ENCODE results near the gene ATP8A2.

- TF ChIP-seq CTCF (IDR thresholded peaks at IDR 0.05; ENCODE audit: control extremely low read depth in 1 of 3, insufficient read depth in 1 of 3, low read depth in 1 of 3, low read length in 3 of 3) (no peak), CHD2 (IDR thresholded peaks at IDR 0.05; ENCODE audit: low read length) (no peak), MAX (IDR thresholded peaks at IDR 0.05) (no peak), GABPA (IDR thresholded peaks at IDR 0.05; ENCODE audit: borderline replicate concordance, insufficient read depth, low read length) (no peak), POU5F1 (IDR thresholded peaks at IDR 0.05; ENCODE audit: low read depth, low read length) (no peak), ATF2 (IDR thresholded peaks at IDR 0.05; ENCODE audit: low read length) (no peak), EZH2 (IDR thresholded peaks at IDR 0.05; ENCODE audit: low read depth, low read length, severe bottlenecking) (no peak), SIRT6 (IDR thresholded peaks at IDR 0.05; ENCODE audit: low read length) (no peak), EGR1 (IDR thresholded peaks at IDR 0.05; ENCODE audit: borderline replicate concordance, low read depth, low read length) (no peak), SP1 (IDR thresholded peaks at IDR 0.05; ENCODE audit: low read depth, low read length) (no peak), SUZ12 (IDR thresholded peaks at IDR 0.05; ENCODE audit: low read length) (no peak), PHF8 (conservative IDR thresholded peaks at IDR 0.05; ENCODE audit: low read depth, low read length) (no peak)
These were observed 307.4 kb downstream of the ATP8A2 start for GRCh38 chr13:25679159-25679558.

All from H1 (cell line).